Epidermal melanocyte (primary cell): ENCODE data around the gene MYL9.
"Not testable (repeated sequence)": the region's sequence is repeated elsewhere in the genome, so short reads cannot be mapped to it uniquely, and the experiment has no call there.

Source experiments
- DNase-seq: peaks from one replicate; pipeline ENCODE4 v3.0.0; 2011; ENCODE audit warnings: low spot score; ENCODE audit not compliant: insufficient read length

Gene MYL9

DNA sequence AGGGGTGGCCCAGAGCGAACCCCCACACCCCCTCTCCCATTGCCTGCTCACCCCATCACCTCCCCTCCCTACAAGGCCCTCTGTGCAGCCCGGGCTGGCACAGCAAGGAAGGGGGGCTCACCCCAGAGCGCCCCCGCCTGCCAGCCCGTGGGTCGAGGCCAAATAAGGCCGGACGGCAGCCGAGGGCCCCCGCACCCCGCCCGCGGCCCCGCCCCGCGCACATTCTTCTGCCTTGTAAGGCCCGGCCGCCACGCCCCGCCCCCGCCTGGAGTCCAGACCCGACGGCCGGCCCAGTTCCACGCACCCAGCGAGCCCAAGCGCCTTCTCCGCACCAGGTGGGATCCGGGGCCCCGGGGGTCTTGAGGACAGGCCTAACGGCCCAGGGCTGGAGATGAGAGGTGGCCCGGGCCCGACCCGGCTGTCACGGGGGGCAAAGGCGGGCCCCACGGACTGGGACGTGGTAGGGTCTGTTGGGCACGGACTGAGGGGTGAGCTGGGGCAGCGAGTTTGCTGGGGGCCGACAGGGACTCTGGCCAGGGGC is at the start of gene MYL9:
Gene MYL9 (plus strand): TSS at position 293 of the 541 bp plus-strand sequence. CDS start 3,366 bp downstream, outside the sequence.
- peak; percentile 72 for DNase-seq

DNA sequence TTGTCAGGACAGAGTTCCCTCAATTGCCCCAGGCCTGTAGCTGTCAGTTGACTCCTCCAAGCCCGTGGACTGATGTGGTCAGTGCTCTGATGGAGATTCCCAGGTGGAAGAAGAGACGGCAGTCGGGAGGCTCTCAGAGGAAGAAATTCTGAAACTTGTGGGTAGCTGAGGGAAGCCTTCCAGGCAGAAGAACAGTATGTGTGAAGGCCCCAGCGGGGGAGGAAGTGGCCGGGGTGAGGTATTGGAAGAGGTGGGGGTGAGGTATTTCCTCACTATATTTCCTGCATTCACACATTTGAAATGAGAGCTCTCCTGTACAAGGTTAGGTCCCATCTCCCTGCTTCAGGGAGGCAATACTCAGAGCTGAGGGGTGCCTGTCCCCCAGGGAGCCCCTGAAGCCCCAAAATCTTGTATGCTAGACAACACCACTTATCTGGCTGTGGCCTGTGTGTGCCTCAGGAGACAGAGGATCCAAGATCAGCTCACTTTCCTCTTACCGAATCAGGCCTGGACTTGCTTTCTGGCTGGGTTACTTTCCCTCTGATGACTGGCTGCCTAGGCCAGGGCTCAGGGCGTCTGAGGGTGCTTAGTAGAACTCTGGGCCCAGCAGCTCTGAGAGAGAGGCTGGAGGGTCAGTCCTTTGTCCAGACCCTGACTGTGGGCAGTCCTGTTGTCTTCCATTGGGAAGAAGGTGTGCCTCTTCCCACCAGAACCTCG is 49.3 kb upstream of the MYL9 start:
- no peak for DNase-seq

DNA sequence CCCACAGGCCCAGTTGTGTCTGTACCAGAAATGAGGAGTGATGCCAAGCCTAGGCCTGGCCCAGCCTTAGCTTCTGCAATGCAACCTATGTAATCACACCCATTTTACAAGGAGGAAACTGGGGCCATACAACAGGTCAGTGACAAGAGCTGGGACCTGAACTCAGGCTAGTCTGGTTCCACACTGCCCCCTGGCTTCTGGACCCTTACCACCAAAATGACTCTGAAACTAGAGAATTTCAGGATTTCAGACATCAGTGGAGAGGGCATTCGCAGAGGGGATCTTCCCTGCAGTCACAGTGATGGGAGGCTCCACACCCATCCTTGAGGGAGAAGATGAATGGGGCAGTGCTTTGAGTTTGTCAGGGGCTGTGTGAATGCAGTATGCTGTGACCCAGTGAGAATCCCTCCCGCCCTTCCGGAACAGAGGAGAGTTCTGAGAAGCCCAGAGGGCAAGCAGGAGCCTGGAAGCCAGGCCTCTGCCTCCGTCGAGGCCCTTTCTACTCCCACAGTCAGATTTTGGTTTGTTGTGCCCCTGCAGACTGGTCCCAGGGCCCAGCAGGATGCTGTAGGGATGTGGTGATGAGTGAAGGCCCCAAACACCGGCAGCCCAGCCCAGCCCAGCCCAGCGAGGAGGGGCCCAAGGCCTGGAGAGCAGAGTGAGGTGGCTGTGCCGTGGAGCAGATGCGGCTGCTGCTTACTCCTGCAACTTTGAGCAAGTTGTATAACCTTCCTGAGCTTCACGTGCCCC is 48.1 kb upstream of the MYL9 start:
- no peak for DNase-seq

DNA sequence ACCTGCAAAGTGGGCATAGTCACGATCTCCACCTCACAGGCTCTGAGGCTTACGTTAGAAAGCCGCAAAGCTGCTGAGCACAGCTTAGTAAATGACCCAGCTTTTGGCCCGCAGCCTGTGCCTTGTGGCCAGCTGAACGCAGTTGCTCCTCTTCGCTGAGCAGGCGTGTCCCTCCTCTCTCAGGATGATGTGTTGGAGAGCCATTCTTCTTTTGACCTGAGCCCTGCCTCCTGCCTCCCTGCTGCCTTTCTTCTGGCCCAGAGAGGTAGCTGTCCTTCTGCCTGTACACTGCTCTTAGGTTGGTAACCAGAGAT is 47.6 kb upstream of the MYL9 start:
- DNase-seq, result no peak

DNA sequence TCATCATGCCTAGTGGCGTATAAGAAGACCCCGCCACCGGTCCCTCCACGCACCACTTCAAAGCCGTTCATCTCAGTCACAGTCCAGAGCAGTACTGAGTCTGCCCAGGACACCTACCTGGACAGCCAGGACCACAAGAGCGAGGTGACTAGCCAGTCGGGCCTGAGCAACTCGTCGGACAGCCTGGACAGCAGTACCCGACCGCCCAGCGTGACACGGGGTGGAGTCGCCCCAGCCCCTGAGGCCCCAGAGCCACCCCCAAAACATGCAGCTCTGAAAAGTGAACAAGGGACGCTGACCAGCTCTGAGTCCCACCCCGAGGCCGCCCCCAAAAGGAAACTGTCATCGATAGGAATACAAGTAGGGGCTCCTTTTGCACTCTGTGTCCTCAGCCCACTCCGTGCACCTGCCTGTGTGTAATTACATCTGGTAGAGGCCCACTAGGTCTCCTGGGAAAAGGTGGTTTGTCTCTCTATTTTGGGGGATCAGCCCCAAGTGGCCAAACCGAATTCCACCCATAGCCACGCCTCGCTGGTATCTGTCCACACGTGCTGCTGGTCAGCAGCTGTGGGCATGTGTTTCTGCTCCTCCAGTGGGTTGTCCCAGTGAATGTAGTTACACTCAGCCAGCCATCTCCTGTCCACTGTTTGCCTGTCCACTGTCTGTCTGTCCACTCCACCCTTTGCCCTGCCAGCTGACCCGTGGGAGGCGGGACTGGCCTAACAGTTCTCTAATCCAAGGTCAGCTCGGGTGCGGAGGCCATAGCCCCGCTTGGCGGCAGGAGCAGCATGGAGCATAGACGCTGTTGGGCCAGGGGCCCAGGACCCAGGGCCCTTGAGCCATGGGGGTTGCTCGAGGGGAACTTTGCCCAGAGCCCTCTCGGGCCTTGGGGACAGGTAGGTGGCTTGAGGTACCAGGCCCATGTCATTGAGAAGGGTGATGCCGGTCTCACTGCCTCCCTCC is 44.3 kb upstream of the MYL9 start:
- DNase-seq, result no peak

DNA sequence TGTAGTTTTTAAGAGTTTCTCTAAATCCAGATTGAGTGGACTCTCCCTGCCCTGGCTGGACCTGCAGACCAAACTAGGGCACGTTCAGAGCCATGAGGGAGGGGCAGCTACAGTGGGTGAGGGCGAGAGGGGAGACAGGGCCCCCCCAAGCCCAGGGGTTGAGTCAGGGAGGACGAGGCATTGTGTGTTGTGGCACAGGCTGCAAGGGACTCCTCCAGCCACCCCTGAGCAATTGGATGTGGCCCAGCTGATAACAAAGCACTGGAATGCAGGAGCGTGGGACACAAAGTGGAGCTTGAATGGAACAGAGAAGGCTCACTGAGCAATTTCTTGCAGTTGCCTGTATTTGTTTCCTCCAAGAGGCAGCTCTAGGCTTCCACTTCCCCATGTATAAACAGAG is 43.5 kb upstream of the MYL9 start:
- no peak for DNase-seq

DNA sequence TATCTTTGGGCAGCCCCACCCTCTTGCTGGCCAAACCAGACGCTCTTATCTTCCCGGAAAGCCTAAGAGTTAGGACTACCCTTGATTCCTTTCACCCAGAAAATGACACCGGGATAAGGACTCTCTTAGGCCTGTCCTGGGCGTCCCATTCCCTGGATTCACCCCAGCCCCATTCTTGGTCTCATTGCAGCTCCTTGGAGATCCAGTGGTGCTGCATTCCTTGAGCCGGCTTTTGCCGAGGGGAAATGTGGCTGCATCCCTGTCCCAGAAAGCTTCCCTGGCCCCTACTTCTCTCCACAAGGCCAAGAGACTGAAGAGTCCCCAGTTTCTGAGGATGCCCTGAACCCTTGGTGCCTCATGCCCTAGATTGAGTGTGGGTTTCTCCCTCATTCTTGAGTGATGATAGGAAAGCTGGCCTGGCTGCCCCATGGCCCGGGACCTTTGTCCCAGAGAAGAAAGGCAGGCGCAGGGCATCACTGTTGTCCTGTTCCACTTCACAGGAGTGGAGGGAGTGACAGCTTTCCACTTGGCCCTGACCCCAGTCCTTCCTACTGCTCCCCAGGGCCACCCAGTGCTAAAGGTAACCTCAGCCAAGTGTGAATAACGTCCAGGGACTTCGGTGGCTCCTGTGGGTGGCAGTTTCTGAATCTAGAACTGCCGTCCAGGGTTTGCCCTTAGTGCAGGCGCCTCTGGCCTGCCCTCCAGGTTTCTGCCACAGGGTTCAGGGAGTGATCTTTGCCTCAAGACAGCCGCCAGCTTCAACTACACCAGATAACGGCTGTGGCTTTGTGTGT is 42.7 kb upstream of the MYL9 start:
- no peak for DNase-seq

DNA sequence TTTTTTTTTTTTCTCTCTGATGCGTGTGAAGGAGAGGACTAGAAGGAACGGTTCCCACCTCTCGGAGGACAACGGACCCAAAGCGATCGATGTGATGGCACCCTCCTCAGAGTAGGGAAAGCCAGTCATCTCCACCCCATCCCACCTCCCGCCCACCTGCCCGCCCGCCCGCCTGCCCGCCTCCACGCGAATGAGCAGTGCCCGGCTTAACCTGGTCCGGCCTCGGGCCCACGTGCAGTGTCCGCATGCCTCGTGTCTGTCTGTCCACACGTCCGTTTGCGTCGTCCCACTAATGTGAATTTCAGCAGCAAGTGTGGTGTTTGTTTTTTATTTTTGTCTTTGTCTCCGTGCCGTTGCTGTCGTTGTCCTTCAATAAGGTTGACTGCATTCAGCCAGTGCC is 42.1 kb upstream of the MYL9 start:
- DNase-seq, result no peak

DNA sequence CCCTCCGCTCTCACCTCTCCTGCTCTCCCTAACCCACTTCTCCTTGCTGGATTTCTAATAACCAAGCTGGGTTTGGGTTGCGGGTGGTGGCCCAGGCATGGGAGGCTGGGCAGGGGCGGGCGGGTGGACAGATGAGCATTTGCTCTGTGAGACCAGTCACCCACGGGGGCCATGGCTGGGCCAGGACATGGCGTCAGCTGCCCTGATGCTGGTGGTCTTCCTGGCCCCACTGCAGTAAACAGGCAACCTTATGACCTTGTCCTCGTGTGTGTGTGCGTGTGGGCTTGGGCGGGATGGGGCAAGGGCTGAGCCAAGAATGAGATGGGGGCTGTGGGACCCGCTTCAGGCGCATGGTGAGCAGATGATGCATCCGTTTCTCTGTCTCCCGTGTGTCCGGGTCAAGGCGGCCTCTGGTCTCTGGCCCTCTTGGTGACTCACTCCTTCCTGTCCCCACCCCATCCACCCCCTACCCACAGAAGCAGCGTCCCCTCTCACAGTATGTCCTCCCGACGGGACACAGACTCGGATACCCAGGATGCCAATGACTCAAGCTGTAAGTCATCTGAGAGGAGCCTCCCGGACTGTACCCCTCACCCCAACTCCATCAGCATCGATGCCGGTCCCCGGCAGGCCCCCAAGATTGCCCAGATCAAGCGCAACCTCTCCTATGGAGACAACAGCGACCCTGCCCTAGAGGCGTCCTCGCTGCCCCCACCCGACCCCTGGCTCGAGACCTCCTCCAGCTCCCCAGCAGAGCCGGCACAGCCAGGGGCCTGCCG is 41.4 kb upstream of the MYL9 start:
- DNase-seq, result no peak

DNA sequence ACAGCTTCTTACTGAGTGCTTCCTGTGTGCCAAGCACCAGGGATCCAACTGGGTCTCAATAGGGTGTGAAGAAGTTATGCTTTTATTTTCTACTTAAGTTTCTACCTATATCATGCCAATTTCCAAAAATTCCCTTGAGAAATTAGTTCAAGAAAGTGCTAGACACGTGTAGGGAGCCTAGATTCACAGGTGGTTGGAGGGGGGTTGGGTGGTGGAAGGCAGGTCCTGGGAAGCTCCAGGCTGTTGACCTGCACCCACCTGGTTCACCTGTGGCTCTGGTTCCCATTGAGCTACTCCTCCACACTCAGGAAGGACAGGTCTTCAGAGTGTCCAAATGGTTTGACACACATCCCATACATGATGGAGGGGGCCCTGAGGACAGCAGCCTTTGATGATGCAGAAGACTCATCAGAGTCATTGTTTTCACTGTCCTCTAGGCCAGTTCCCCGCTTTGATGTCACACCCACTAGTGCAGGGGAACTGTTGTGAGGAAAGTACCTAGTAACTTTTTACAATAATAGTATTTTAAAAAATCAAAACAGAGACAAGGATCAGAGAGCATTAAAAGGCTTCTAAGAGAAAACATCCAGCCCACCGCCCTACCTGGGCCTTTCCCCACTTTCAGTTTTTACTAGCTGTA is 39.8 kb upstream of the MYL9 start:
- no peak for DNase-seq

DNA sequence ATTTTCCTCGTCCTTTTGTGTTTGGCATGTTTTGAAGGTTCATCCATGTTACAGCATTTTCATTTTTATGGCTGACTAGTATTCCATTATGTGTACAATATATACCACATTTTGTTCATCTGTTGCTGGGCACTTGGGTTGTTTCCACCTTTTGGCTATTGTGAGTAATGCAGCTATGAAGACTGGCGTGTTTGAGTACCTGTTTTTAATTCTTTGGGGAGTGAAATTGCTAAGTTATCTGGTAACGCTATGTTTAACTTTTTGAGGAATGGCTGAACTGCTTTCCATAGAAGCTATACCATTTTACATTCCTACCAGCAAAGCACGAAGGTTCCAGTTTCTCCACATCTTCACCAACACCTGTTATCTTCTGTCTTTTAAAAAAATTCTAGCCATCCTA is 37.0 kb upstream of the MYL9 start:
- no peak for DNase-seq

DNA sequence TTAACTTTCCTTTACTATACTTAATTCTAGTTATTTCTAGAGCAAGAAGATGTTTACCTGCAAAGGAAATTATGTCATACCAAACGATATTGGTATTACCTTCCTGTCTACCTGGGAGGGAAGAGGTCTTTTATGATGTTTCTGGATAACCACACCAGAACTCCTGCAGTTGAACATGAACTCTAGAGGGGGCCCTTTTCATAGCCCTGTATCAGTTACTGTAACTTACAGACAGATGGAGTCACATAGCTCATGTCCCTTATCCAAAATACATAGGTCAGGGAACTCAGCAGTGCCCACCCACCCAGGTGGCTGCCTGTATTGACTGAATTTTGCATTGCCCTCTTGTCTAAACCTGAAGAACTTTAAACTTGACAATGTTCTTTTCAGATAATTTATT is 35.1 kb upstream of the MYL9 start:
- DNase-seq, result no peak

DNA sequence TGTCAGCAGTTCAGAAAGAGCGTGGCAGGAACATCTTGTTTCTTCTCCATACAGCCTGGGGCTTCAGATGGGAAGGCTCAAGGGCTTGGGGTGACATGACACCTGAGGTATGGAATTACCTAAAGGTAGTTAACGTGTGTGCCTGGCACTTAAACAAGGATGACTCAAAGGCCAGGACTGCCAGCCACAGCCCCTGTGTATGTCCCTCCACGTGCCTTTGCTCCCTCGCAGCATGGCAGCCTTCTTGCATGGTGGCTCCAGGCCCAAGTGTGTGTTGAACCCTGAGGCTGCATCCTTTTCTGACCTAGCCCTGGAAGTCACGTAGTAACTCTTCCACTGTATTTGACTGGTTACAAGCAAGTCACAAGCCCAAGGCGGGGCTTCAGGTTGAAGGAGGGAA is 33.6 kb upstream of the MYL9 start:
- no peak for DNase-seq

DNA sequence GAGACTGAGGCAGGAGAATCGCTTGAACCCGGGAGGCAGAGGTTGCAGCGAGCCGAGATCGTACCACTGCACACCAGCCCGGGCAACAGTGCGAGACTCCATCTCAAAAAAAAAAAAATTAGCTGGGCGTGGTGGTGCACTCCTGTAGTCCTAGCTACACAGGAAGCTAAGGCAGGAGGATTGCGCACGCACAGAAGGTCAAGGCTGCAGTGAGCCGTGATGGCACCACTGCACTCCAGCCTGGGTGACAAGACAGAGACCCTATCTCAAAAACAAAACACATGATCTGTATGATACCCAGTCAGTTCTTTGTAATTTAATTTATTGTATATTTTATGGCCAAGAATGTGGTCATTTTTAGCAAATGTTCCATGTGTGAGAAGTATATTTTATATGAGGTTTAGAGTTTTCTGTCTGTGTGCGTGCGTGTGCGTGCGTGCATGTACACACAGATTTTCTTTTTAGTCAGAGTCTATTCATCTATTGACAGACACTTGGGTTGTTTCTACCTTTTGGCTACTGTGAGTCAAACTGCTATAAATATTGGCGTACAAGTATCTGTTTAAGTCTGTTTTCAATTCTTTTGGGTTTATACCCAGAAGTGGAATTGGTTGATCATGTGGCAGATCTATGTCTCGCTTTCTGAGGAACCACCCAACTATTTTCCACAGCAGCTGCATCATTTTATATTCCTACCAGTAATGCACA is 22.2 kb upstream of the MYL9 start:
- DNase-seq, result no peak

DNA sequence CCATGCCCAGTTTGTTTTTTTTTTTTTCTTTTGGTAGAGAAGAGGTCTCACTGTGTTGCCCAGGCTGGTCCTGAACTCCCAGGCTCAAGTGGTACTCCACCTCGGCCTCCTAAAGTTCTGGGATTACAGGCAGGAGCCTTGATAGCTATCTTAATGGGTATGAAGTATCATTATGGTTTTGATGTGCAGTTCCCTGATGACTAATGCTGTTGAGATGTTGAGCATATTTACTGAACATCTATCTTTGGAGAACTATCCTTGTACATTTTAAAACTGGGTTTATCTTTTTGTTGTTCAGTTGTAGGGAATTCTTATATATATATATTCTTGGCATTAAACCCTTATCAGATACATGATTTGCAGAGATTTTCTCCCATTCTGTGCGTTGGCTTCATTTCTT is 21.4 kb upstream of the MYL9 start:
- no peak for DNase-seq

DNA sequence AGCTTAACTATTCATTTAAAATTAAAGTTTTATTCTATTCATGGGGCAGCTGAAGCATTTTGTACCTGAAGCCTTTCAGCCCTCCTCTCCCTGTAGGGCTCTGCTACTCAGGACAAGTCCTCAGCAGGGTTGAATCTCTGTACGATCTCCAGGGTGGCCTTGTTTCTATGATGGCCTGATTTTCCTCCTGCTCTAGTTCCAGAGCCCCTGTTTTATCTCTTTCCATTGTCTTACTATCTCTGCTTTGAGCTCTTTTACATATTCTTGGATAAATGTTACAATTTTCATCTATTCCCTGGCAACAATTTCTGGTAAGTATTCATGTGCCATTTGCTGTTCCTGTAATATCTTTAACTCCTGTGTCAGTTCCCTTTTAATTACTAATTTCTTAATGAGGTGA is 19.8 kb upstream of the MYL9 start:
- no peak for DNase-seq

DNA sequence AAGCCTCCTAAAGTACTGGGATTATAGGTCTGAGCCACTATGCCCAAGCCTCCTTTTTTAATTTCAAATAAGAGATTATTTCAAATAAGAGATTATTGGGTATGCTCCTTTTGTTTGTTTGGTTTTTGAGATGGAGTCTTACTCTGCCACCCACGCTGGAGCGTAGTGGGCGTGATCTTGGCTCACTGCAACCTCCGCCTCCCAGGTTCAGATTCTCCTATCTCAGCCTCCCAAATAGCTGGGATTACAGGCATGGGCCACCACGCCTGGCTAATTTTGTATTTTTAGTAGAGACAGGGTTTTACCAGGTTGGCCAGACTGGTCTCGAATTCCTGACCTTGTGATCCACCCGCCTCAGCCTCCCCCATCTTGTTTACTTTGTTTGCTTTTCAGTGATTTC is 18.9 kb upstream of the MYL9 start:
- DNase-seq, result not testable (repeated sequence)

DNA sequence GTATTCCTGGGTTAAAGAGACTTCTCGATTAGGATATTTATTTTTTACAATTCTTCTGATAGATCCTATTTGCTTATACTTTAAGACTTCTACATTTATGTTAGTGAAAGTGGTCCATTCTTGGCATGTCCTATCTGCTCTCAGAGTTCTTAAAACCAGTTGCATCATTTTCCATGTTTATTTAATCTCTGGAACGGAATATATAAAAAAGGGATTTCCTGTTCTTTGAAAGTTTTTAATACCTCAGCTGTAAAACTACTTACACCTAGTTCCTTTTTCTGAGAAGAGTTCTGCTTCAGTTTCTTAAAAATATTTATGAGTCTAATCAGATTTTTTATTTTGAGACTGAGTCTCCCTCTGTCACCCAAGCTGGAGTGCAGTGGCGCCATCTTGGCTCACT is 18.0 kb upstream of the MYL9 start:
- DNase-seq, result no peak
